NB4 (cell line): ENCODE results near the gene FTO.

Source experiments
- POLR2A ChIP-seq: IDR thresholded peaks from 2 replicates; pipeline ENCODE4 v1.6.1; 2011; ENCODE audit warnings: mild to moderate bottlenecking; ENCODE audit not compliant: insufficient read length; ENCODE audit errors: extremely low read depth
- TF ChIP-seq, protein P1 (sequence below): IDR thresholded peaks from one replicate; pipeline ENCODE4 v1.5.1; 2012; ENCODE audit warnings: low read depth, low read length

DNA sequence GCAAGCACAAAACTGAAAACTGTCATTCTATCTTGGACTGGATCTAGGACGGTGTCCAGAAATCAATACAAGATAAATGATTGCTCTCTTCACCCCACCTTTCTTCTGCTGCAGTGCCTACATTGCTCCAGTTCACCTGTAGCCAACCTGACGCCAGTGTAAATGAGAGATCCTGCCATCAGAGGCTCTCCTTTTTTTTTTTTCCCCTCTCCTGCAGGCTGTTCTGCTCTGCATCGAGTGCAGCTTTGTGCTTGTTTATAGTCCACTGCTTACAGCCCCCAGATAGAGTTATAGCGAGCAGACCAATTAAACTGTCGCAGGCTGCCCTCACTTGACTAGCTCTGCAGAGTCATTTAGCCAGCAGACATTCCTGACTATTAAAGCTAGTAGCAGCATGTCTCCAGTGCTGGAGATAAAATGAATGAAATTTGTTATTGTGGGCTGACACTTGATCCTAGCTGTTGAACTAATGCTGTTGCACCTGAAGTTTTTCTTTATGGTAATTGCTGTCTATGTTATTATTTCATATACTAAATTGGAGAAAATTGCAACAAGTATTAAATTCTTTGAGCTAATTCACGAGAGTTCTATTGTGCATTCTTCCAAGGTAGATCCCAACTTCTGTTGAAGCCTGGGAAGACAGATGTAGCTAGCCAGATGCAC lies 257.1 kb downstream of the FTO start:
- TF ChIP-seq, protein P1, sequence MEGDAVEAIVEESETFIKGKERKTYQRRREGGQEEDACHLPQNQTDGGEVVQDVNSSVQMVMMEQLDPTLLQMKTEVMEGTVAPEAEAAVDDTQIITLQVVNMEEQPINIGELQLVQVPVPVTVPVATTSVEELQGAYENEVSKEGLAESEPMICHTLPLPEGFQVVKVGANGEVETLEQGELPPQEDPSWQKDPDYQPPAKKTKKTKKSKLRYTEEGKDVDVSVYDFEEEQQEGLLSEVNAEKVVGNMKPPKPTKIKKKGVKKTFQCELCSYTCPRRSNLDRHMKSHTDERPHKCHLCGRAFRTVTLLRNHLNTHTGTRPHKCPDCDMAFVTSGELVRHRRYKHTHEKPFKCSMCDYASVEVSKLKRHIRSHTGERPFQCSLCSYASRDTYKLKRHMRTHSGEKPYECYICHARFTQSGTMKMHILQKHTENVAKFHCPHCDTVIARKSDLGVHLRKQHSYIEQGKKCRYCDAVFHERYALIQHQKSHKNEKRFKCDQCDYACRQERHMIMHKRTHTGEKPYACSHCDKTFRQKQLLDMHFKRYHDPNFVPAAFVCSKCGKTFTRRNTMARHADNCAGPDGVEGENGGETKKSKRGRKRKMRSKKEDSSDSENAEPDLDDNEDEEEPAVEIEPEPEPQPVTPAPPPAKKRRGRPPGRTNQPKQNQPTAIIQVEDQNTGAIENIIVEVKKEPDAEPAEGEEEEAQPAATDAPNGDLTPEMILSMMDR: no peak
- no peak for TF ChIP-seq POLR2A
